Uterus (tissue), 2 donors: ENCODE measurements around the gene ZIC4.

Experiments used
- POLR2A ChIP-seq, 2 donors: fragments of 450-650 bp; IDR thresholded peaks; one replicate each; pipeline ENCODE4 v1.6.1; 2016; ENCODE audit warnings: antibody characterized with exemption in 2 of 2, mild to moderate bottlenecking in 1 of 2, moderate library complexity in 1 of 2
- TF ChIP-seq, protein P1 (sequence below), 4 experiments: fragments of 200-600 bp in 2 of 4; fragments of 450-650 bp in 2 of 4; sonication (generic) in 2 of 4; IDR thresholded peaks; one replicate each; pipeline ENCODE4 v1.5.1; 2016 to 2019; ENCODE audit warnings: antibody characterized with exemption in 4 of 4, mild to moderate bottlenecking in 2 of 4, moderate library complexity in 1 of 4

DNA sequence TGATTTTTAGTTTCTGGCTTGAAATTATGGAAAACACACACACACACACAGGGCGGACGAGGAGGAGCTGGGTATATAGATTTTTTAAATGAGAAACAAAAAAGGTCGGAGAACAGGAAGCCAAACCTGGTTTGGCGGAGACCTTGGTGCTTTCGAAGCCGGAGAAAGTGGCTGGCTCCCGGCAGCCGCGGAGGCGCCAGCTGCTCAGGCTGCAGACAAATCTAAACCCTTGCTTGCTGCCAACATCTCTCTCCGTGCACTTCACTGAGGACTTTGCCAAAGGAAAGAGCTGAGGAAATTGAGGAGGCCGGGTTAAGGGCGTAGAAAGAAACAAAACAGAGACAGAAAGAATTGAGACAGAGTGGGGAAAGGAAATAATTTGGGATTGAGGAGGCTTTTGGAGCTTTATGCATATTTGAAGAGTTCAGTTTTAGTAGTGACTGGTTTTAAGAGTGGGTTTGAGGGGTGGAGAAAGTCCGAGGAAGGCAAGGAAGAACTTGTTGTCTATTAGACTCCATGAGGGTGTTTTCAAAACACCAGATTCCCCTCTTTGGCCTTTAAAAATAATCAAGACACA is 5.0 kb upstream of the ZIC4 start:
- TF ChIP-seq, protein P1, sequence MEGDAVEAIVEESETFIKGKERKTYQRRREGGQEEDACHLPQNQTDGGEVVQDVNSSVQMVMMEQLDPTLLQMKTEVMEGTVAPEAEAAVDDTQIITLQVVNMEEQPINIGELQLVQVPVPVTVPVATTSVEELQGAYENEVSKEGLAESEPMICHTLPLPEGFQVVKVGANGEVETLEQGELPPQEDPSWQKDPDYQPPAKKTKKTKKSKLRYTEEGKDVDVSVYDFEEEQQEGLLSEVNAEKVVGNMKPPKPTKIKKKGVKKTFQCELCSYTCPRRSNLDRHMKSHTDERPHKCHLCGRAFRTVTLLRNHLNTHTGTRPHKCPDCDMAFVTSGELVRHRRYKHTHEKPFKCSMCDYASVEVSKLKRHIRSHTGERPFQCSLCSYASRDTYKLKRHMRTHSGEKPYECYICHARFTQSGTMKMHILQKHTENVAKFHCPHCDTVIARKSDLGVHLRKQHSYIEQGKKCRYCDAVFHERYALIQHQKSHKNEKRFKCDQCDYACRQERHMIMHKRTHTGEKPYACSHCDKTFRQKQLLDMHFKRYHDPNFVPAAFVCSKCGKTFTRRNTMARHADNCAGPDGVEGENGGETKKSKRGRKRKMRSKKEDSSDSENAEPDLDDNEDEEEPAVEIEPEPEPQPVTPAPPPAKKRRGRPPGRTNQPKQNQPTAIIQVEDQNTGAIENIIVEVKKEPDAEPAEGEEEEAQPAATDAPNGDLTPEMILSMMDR (IDR thresholded peaks at IDR 0.05): no peak
- no peak for TF ChIP-seq POLR2A (IDR thresholded peaks at IDR 0.05)
